MM.1S (cell line): ENCODE data around the gene MMP24OS.

Source experiments
- DNase-seq: peaks from one replicate; pipeline ENCODE4 v3.0.0-alpha.2; 2015
- H2AFZ ChIP-seq: fragments of 300-600 bp; sonication (generic); 2 replicates; pipeline ENCODE4 v1.6.0; 2016; ENCODE audit warnings: antibody characterized with exemption, low read length
- H3F3A ChIP-seq: fragments of 300-600 bp; sonication (generic); 2 replicates; pipeline ENCODE4 v1.6.1; 2016; ENCODE audit warnings: mild to moderate bottlenecking, antibody characterized with exemption, low read length, moderate library complexity, mixed read lengths; ENCODE audit not compliant: insufficient read depth
- H3K27ac ChIP-seq: fragments of 300-600 bp; sonication (generic); 2 replicates; pipeline ENCODE4 v1.5.1; 2016; ENCODE audit warnings: mild to moderate bottlenecking, low read length
- H3K27me3 ChIP-seq: fragments of 300-600 bp; sonication (generic); replicated peaks from 2 replicates; pipeline ENCODE4 v1.6.0; 2016; ENCODE audit warnings: low read length; ENCODE audit not compliant: insufficient read depth
- H3K36me3 ChIP-seq: fragments of 300-600 bp; sonication (generic); replicated peaks from 2 replicates; pipeline ENCODE4 v1.6.1; 2016; ENCODE audit warnings: mild to moderate bottlenecking, low read length, mixed read lengths; ENCODE audit not compliant: insufficient read depth
- H3K4me1 ChIP-seq: fragments of 300-600 bp; sonication (generic); 2 replicates; pipeline ENCODE4 v1.6.1; 2016; ENCODE audit warnings: low read length, mixed read lengths
- H3K4me2 ChIP-seq: fragments of 300-600 bp; sonication (generic); 2 replicates; pipeline ENCODE4 v1.6.0; 2016; ENCODE audit warnings: low read depth, low read length
- H3K4me3 ChIP-seq: fragments of 300-600 bp; sonication (generic); 2 replicates; pipeline ENCODE4 v1.5.1; 2016; ENCODE audit warnings: low read length, mixed read lengths
- H3K79me2 ChIP-seq: fragments of 300-600 bp; sonication (generic); 2 replicates; pipeline ENCODE4 v1.6.1; 2016; ENCODE audit warnings: mixed run types, low read length, mixed read lengths
- H3K9ac ChIP-seq: fragments of 300-600 bp; sonication (generic); 2 replicates; pipeline ENCODE4 v1.6.1; 2016; ENCODE audit warnings: low read length, mixed read lengths
- H3K9me2 ChIP-seq: fragments of 300-600 bp; sonication (generic); replicated peaks from 2 replicates; pipeline ENCODE4 v1.6.1; 2016; ENCODE audit warnings: mild to moderate bottlenecking, low read length, mixed read lengths; ENCODE audit not compliant: insufficient read depth
- H3K9me3 ChIP-seq: fragments of 300-600 bp; sonication (generic); replicated peaks from 2 replicates; pipeline ENCODE4 v1.6.1; 2016; ENCODE audit warnings: mild to moderate bottlenecking, low read length, mixed read lengths; ENCODE audit not compliant: insufficient read depth
- H4K20me1 ChIP-seq: fragments of 300-600 bp; sonication (generic); 2 replicates; pipeline ENCODE4 v1.6.1; 2016; ENCODE audit warnings: mild to moderate bottlenecking, low read length, moderate library complexity, mixed read lengths; ENCODE audit not compliant: insufficient read depth
- EZH2 ChIP-seq: fragments of 300-600 bp; sonication (generic); optimal IDR thresholded peaks from 2 replicates; pipeline ENCODE3; 2017; ENCODE audit warnings: low read depth, mild to moderate bottlenecking, antibody characterized with exemption, low read length, mixed read lengths
- EZH2phosphoT487 ChIP-seq: fragments of 300-600 bp; sonication (generic); IDR thresholded peaks from 2 replicates; pipeline ENCODE4 v1.6.1; 2018; ENCODE audit warnings: antibody characterized with exemption, low read length
- TF ChIP-seq, protein P1 (sequence below): fragments of 300-600 bp; sonication (generic); IDR thresholded peaks from 2 replicates; pipeline ENCODE4 v1.5.1; 2016; ENCODE audit warnings: antibody characterized with exemption, low read length, mixed read lengths

MMP24OS gene

DNA sequence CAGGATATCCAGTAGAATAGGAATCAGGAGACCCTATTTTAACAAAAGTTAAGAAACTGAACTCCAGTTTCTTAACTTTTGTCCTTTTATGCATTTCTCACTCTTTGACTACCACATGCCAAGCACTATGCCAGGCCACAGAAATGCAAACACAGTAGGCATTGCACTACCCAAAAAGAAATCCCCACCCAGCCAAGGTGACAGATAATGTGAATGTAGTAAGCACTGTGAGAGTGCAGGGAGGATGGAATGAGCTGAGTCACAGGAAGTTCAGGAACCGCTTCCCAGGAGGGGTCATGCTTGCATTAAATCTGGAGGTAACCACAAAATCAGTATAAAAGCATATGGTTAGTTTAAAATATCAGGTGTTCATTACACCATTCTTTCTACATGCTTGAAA, 34.4 kb upstream of the MMP24OS start:
- no peaks in the 10 kb centered on the region for H4K20me1 ChIP-seq
- H3K9ac ChIP-seq: no peak overlapping the region
- no peaks in the 10 kb centered on the region for H3K27me3 ChIP-seq
- no peak overlapping the region for H3K4me2 ChIP-seq
- H3K27ac ChIP-seq: no peak overlapping the region
- H3K9me2 ChIP-seq: no peaks in the 10 kb centered on the region
- H3F3A ChIP-seq: no peaks in the 10 kb centered on the region
- no peaks in the 10 kb centered on the region for H3K4me1 ChIP-seq
- DNase-seq: no peak
- no peak overlapping the region for H3K4me3 ChIP-seq
- no peak overlapping the region for H2AFZ ChIP-seq
- no peaks in the 10 kb centered on the region for H3K36me3 ChIP-seq
- TF ChIP-seq, protein P1, sequence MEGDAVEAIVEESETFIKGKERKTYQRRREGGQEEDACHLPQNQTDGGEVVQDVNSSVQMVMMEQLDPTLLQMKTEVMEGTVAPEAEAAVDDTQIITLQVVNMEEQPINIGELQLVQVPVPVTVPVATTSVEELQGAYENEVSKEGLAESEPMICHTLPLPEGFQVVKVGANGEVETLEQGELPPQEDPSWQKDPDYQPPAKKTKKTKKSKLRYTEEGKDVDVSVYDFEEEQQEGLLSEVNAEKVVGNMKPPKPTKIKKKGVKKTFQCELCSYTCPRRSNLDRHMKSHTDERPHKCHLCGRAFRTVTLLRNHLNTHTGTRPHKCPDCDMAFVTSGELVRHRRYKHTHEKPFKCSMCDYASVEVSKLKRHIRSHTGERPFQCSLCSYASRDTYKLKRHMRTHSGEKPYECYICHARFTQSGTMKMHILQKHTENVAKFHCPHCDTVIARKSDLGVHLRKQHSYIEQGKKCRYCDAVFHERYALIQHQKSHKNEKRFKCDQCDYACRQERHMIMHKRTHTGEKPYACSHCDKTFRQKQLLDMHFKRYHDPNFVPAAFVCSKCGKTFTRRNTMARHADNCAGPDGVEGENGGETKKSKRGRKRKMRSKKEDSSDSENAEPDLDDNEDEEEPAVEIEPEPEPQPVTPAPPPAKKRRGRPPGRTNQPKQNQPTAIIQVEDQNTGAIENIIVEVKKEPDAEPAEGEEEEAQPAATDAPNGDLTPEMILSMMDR: no peak
- TF ChIP-seq EZH2phosphoT487 (no peak), EZH2 (no peak)
- H3K79me2 ChIP-seq: no peaks in the 10 kb centered on the region
- H3K9me3 ChIP-seq: no peaks in the 10 kb centered on the region

DNA sequence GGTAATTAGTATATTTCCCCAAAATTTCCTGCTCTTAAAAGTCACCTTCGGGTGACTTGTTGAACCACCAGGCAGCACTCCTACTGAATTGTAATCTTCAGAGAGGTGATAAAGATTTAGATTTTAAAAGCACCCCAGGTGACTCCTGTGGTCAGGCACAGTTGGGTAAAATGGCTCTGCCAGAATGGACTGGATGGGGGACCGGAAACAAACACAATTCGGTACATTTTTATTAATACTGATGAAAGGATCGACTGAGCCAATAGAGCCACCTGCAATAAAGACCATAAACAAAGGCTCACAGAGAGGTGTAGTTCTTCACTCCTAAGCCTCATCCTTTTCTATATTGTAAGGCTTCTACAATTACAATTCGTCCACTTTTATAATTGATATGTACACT, 33.9 kb upstream of the MMP24OS start:
- no peak for TF ChIP-seq EZH2phosphoT487
- TF ChIP-seq, protein P1: no peak
- Histone ChIP-seq H3K79me2 (no peaks in the 10 kb centered on the region), H3F3A (no peaks in the 10 kb centered on the region), H3K27me3 (no peaks in the 10 kb centered on the region), H3K9ac (no peak overlapping the region), H3K9me3 (no peaks in the 10 kb centered on the region), H3K4me2 (no peak overlapping the region), H4K20me1 (no peaks in the 10 kb centered on the region), H3K27ac (no peak overlapping the region), H3K36me3 (no peaks in the 10 kb centered on the region), H2AFZ (no peak overlapping the region), H3K4me3 (no peak overlapping the region), H3K9me2 (no peaks in the 10 kb centered on the region), H3K4me1 (no peaks in the 10 kb centered on the region)
- no peak for DNase-seq

DNA sequence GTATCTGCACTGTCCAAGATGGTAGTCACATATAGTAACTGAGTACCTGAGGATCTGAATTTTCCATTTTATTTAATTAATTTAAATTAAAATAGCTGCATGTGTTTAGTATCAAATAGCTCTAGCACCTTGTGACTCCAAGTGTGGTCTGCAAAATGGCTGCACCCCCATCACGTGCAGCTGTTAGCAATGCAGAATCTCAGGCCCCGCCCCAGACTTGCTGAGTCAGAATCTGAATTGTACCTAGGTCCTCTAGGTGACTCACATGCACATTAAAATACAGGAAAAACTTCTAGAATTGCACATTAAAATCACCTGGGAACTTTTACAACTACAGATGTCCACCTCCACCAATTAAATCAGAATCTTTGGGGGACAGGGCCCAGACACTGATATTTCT, 33.5 kb upstream of the MMP24OS start:
- no peaks in the 10 kb centered on the region for H3K9me2 ChIP-seq
- no peaks in the 10 kb centered on the region for H3K36me3 ChIP-seq
- no peak overlapping the region for H3K9ac ChIP-seq
- H3F3A ChIP-seq: no peaks in the 10 kb centered on the region
- H4K20me1 ChIP-seq: no peaks in the 10 kb centered on the region
- no peak overlapping the region for H3K27ac ChIP-seq
- H3K4me3 ChIP-seq: no peak overlapping the region
- H2AFZ ChIP-seq: no peak overlapping the region
- TF ChIP-seq EZH2 (no peak), EZH2phosphoT487 (no peak)
- TF ChIP-seq, protein P1: no peak
- H3K79me2 ChIP-seq: no peaks in the 10 kb centered on the region
- DNase-seq: no peak
- H3K9me3 ChIP-seq: no peaks in the 10 kb centered on the region
- H3K4me1 ChIP-seq: no peaks in the 10 kb centered on the region
- no peak overlapping the region for H3K4me2 ChIP-seq
- no peaks in the 10 kb centered on the region for H3K27me3 ChIP-seq
